ENCODE data around the gene PTP4A1. TPM values are rescaled to one million over a fixed set of nuclear protein-coding genes. Genes with fewer than 3 reads are reported as not detected.

Gene PTP4A1
- total RNA-seq, 1 experiment from 2014 or later: 80.1 TPM

DNA sequence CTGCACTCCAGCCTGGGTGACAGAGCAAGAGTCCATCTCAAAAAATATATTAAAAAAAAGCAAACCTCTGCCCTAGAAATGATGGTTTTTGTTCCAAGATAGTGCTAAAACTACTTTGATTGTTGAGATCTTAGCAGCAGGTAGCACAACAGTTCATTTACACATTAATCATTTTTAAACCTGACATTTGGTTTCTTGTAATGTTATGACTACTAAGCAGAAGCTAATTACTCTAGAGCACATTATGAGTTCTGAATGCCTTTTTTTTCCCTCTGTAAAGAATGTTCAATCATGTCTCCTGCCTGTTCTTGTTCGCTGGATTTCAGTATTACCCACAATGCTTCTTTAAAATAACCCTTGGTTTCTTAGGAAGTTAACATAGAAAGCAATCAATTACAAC, 38.7 kb downstream of the PTP4A1 start:
- Histone ChIP-seq H3K36me3 (ENCODE audit: insufficient read depth, low read length, poor library complexity, severe bottlenecking) (no peaks in the 10 kb centered on the region), H3K9me3 (ENCODE audit: low read depth, low read length, poor library complexity, severe bottlenecking) (no peaks in the 10 kb centered on the region), H3K27me3 (replicated peaks; ENCODE audit: insufficient read depth, low read depth, low read length, poor library complexity) (no peaks in the 10 kb centered on the region), H3K4me3 (ENCODE audit: low read depth, low read length, poor library complexity, severe bottlenecking) (no peak overlapping the region), H3K4me1 (ENCODE audit: insufficient read depth, low read length, poor library complexity, severe bottlenecking) (no peaks in the 10 kb centered on the region), H3K27ac (ENCODE audit: low read depth, low read length, poor library complexity, severe bottlenecking) (no peak overlapping the region)
- intact Hi-C loops (cut with micrococcal nuclease; ENCODE audit: unreplicated experiment): no loop called here
- no TSS peak for BruUV-seq (replicated peaks)
- CTCF ChIA-PET: no interaction called here
- TF ChIP-seq, protein P1, sequence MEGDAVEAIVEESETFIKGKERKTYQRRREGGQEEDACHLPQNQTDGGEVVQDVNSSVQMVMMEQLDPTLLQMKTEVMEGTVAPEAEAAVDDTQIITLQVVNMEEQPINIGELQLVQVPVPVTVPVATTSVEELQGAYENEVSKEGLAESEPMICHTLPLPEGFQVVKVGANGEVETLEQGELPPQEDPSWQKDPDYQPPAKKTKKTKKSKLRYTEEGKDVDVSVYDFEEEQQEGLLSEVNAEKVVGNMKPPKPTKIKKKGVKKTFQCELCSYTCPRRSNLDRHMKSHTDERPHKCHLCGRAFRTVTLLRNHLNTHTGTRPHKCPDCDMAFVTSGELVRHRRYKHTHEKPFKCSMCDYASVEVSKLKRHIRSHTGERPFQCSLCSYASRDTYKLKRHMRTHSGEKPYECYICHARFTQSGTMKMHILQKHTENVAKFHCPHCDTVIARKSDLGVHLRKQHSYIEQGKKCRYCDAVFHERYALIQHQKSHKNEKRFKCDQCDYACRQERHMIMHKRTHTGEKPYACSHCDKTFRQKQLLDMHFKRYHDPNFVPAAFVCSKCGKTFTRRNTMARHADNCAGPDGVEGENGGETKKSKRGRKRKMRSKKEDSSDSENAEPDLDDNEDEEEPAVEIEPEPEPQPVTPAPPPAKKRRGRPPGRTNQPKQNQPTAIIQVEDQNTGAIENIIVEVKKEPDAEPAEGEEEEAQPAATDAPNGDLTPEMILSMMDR (conservative IDR thresholded peaks at IDR 0.05; ENCODE audit: low read depth, low read length): no peak
- no peak for TF ChIP-seq EZH2 (IDR thresholded peaks at IDR 0.05; ENCODE audit: borderline replicate concordance, low read depth, low read length, poor library complexity, severe bottlenecking)
- no peak for DNase-seq (ENCODE audit: low spot score)
- POLR2A ChIA-PET (ENCODE audit: low non-redundant PET): no interaction called here

DNA sequence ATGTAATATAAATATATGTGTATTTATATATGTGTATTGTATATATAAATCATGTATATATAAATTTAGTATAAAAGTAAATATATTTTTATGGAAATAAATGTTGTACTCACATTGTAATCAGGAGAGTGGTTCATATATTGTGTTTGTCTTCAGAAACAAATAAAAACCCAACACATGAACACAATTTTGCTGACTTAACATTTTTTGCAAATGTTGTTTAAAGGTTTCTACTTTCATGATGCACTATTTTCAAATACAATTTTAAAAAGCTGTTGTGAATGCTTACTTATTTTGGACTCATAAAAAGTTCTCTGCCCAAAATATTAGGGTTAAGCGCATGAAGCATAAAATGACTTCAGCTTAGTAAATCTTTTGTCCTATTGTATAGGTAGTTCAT, 39.3 kb downstream of the PTP4A1 start:
- TF ChIP-seq, protein P1 (conservative IDR thresholded peaks at IDR 0.05; ENCODE audit: low read depth, low read length): no peak
- TF ChIP-seq EZH2 (IDR thresholded peaks at IDR 0.05; ENCODE audit: borderline replicate concordance, low read depth, low read length, poor library complexity, severe bottlenecking): no peak
- H3K36me3 ChIP-seq (ENCODE audit: insufficient read depth, low read length, poor library complexity, severe bottlenecking): no peaks in the 10 kb centered on the region
- no TSS peak for BruUV-seq (replicated peaks)
- no peak overlapping the region for H3K27ac ChIP-seq (ENCODE audit: low read depth, low read length, poor library complexity, severe bottlenecking)
- no peak for DNase-seq (ENCODE audit: low spot score)
- POLR2A ChIA-PET (ENCODE audit: low non-redundant PET): no interaction called here
- H3K9me3 ChIP-seq (ENCODE audit: low read depth, low read length, poor library complexity, severe bottlenecking): no peaks in the 10 kb centered on the region
- H3K27me3 ChIP-seq (replicated peaks; ENCODE audit: insufficient read depth, low read depth, low read length, poor library complexity): no peaks in the 10 kb centered on the region
- H3K4me3 ChIP-seq (ENCODE audit: low read depth, low read length, poor library complexity, severe bottlenecking): no peak overlapping the region
- CTCF ChIA-PET: no interaction called here
- no peaks in the 10 kb centered on the region for H3K4me1 ChIP-seq (ENCODE audit: insufficient read depth, low read length, poor library complexity, severe bottlenecking)
- intact Hi-C loops (cut with micrococcal nuclease; ENCODE audit: unreplicated experiment): no loop called here

DNA sequence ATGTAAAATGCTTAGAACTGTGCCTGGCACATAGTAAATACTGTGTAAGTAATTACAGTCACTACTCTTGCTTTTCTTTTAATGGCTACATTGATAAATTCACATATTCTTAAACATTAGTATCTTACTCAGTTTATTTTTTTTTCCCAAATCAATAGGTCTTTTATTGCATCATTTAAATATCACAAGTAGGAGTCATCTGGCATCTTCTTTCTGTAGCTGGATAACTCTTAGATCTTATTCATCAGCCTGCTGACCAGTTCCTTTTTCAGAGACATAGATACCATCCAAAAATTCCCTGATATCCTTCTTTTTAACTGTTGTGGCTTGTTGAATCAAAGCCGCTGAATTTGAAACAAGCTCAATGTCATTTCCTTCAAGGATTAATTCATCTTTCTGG, 43.3 kb downstream of the PTP4A1 start:
- H3K27ac ChIP-seq (ENCODE audit: low read depth, low read length, poor library complexity, severe bottlenecking): no peak overlapping the region
- no peaks in the 10 kb centered on the region for H3K4me1 ChIP-seq (ENCODE audit: insufficient read depth, low read length, poor library complexity, severe bottlenecking)
- intact Hi-C loops (cut with micrococcal nuclease; ENCODE audit: unreplicated experiment): no loop called here
- H3K27me3 ChIP-seq (replicated peaks; ENCODE audit: insufficient read depth, low read depth, low read length, poor library complexity): peaks cover 6% of the 10 kb centered on the region
- CTCF ChIA-PET: no interaction called here
- H3K36me3 ChIP-seq (ENCODE audit: insufficient read depth, low read length, poor library complexity, severe bottlenecking): no peaks in the 10 kb centered on the region
- no TSS peak for BruUV-seq (replicated peaks)
- no peak overlapping the region for H3K4me3 ChIP-seq (ENCODE audit: low read depth, low read length, poor library complexity, severe bottlenecking)
- no peak for DNase-seq (ENCODE audit: low spot score)
- TF ChIP-seq EZH2 (IDR thresholded peaks at IDR 0.05; ENCODE audit: borderline replicate concordance, low read depth, low read length, poor library complexity, severe bottlenecking): no peak
- TF ChIP-seq, protein P1 (conservative IDR thresholded peaks at IDR 0.05; ENCODE audit: low read depth, low read length): no peak
- POLR2A ChIA-PET (ENCODE audit: low non-redundant PET): no interaction called here
- H3K9me3 ChIP-seq (ENCODE audit: low read depth, low read length, poor library complexity, severe bottlenecking): no peaks in the 10 kb centered on the region

Other genes with a start within 250 kb of the PTP4A1 start
- gene PHF3, start 63.3 kb downstream of the PTP4A1 start, total RNA-seq (2021): 52.0 and 52.7 TPM in 2 replicates

Data from A673 (cell line).